GM10248 (cell line): ENCODE measurements around the gene GUF1.

ENCODE experiments used
- CTCF ChIA-PET: fragments of 300-600 bp; sonication (Branson Sonifier 250); formaldehyde crosslinking; extraction: SDS; loops from one replicate; lab custom pipeline; 2021; ENCODE audit warnings: antibody characterized with exemption; lab: Yijun Ruan, JAX
- POLR2A ChIA-PET: fragments of 350-650 bp; sonication (Branson Sonifier 250); formaldehyde crosslinking; extraction: SDS; loops from one replicate; lab custom pipeline; 2020; ENCODE audit warnings: antibody characterized with exemption; lab: Yijun Ruan, JAX
- DNase-seq: peaks from one replicate; pipeline ENCODE4 v3.0.0; 2012; ENCODE audit errors: extremely low spot score
- TF ChIP-seq, protein P1 (sequence below): IDR thresholded peaks from 2 replicates; pipeline ENCODE4 v1.5.1; 2012; ENCODE audit warnings: mild to moderate bottlenecking, low read depth; ENCODE audit errors: extremely low read depth, missing control alignments, control extremely low read depth

Gene GUF1

DNA sequence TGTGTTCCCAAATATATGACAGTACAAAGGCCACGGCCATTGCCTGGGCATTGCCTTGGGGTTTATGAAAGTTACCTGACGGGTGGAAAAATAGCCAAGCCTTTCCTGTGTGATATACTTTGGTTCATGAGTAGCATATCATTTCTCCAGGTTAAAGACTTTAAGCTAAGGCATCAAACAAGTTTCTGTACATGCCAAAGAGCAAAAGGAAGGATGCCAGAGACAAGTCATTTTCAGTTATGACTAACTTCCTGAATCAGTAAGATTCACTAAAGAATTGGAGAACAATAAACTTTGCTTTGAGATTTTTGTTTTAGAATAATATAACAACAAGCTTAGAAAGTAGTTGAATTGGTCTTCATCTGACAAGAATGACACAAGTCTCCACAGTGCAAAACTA lies 9.7 kb upstream of the GUF1 start:
- TF ChIP-seq, protein P1, sequence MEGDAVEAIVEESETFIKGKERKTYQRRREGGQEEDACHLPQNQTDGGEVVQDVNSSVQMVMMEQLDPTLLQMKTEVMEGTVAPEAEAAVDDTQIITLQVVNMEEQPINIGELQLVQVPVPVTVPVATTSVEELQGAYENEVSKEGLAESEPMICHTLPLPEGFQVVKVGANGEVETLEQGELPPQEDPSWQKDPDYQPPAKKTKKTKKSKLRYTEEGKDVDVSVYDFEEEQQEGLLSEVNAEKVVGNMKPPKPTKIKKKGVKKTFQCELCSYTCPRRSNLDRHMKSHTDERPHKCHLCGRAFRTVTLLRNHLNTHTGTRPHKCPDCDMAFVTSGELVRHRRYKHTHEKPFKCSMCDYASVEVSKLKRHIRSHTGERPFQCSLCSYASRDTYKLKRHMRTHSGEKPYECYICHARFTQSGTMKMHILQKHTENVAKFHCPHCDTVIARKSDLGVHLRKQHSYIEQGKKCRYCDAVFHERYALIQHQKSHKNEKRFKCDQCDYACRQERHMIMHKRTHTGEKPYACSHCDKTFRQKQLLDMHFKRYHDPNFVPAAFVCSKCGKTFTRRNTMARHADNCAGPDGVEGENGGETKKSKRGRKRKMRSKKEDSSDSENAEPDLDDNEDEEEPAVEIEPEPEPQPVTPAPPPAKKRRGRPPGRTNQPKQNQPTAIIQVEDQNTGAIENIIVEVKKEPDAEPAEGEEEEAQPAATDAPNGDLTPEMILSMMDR = no peak
- ChIA-PET POLR2A (no interaction called here), CTCF (interaction anchor here (0.8 to 1.4 kb wide), 2 partner anchors 9 to 16 kb away, joined by 3 to 6 read pairs; partner anchors contain the start of gene GUF1)
- no peak for DNase-seq

DNA sequence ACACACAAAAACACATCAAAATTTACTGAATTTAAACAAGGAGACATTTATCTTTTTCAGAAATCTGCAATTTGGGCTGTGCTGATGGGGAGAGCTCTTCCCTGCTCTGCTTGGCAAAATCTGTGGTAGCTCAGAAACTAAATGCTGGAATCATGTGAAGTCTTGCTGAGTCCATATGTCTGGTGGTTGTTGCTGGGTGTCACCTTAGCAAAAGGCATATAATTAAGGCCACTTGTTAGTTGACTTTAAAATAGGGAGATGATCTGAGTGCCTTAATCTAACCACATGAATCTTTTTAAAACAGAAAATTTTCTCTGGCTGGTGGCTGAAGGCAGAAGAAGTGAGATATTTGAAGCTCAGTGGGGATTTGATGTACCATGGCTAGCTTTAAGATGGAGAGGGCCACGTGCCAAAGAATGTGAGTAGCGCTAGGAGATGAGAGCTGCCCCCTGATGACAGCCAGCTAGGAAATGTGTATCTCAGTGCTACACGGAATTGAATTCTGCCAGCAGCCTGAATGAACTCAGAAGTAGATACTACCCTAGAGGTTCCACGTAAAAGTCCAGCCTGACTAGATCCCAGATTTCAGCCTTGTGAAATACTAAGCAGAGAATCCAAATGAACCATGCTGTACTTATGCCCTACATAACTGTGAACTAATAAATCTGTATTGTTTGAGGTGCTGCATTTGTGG lies 7.6 kb upstream of the GUF1 start:
- DNase-seq = no peak
- TF ChIP-seq, protein P1 = no peak
- ChIA-PET POLR2A (no interaction called here), CTCF (no interaction called here)

DNA sequence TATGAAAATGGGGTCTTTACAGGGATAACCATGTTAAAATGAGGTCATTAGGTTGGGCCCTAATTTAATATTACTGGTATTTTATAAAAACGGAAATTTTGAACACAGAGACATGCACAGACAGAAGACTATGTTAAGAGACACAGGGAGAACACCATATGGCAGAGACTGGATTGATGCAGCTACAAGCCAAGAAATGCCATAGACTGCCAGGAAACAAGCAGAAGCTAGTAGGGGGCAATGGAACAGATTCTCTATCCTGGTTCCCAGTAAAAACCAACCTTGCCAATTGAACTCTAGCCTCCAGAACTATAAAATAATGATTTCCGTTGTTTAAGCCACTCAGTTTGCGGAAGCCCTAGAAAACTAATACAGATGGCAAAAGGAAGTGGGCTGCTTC lies 6.6 kb upstream of the GUF1 start:
- TF ChIP-seq, protein P1 = no peak
- no peak for DNase-seq
- CTCF ChIA-PET = interaction anchor here (1.6 kb wide), 1 partner anchor 9 kb away, joined by 4 read pairs; no protein-coding TSS in a partner anchor
- POLR2A ChIA-PET = no interaction called here

DNA sequence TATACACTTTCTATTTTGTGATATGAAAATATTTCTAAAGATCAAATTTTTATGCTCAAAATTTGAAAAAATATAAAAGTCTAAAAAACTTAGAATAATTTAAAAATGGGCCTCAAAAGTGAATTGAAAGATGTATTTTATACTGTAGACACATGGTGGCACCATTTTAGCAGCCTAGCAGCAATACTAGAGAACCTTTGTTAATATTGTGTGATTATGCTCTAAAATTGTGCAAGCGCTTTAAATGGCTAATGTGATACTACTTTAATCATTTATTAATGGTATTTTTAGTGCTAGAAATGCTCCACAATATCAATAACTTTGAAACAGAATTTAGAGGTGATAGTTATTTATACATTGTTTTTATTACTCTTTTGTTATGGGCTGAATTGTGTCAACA lies 3.7 kb upstream of the GUF1 start:
- CTCF ChIA-PET = no interaction called here
- POLR2A ChIA-PET = no interaction called here
- TF ChIP-seq, protein P1 = no peak
- no peak for DNase-seq

DNA sequence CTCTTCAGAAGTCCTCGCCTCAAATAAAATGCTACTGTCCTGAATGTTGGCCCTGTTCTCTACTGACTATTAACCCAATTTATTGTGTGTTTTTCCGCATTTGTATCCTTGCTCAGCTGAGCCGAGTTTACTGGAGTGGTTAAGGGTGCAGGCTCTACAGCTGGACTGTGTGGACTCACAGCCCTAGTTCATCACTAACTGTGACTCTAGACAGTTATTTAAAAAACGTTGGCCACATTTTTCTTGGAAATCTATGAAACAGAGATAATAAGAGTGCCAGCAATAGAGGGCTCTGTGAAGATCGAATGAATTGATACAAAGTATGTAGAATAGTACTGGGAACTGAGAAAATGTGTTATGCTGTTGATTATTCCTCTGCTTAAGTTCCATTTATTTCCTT lies 2.9 kb upstream of the GUF1 start:
- ChIA-PET CTCF (interaction anchor here (0.7 to 1.2 kb wide), 3 partner anchors 9 to 46 kb away, joined by 3 read pairs; no protein-coding TSS in a partner anchor), POLR2A (no interaction called here)
- TF ChIP-seq, protein P1 = no peak
- no peak for DNase-seq

DNA sequence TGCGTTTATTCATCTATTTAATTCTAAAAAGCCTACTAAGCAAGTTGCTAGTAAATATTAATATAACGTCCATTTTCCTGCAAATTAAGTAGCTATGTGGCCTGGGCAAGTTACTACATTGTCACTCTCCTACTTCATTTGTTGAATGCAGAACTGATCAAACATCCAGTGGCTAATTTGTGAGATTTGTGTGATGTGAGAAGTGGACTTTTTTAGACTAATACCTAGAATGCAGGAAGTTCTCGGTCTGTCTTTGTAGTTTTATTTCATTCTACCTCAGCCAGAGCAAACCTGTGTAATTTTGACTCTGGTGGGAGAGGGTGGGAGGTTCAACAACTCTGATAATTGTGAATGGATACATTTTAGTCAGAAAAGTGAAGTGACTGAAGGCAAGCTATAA lies 840 bp downstream of the GUF1 start:
- TF ChIP-seq, protein P1 = no peak
- ChIA-PET CTCF (interaction anchor here (1.2 to 1.7 kb wide), 3 partner anchors 14 to 44 kb away, joined by 3 to 4 read pairs (median 4); no protein-coding TSS in a partner anchor), POLR2A (no interaction called here)
- no peak for DNase-seq
